Measurements from ENCODE around the gene KIF1C.

- no peak for TF ChIP-seq CTCF (IDR thresholded peaks at IDR 0.05 in 4 of 5, conservative IDR thresholded peaks at IDR 0.05 in 1 of 5)
- TF ChIP-seq POLR2A (IDR thresholded peaks at IDR 0.05): peak; percentile 80 to 83
These were observed 23.6 kb upstream of the KIF1C start for GRCh38 chr17:4974115-4974670.

All from gastrocnemius medialis (tissue), 4 donors.